ENCODE data around the gene NLRX1.

Gene NLRX1

DNA sequence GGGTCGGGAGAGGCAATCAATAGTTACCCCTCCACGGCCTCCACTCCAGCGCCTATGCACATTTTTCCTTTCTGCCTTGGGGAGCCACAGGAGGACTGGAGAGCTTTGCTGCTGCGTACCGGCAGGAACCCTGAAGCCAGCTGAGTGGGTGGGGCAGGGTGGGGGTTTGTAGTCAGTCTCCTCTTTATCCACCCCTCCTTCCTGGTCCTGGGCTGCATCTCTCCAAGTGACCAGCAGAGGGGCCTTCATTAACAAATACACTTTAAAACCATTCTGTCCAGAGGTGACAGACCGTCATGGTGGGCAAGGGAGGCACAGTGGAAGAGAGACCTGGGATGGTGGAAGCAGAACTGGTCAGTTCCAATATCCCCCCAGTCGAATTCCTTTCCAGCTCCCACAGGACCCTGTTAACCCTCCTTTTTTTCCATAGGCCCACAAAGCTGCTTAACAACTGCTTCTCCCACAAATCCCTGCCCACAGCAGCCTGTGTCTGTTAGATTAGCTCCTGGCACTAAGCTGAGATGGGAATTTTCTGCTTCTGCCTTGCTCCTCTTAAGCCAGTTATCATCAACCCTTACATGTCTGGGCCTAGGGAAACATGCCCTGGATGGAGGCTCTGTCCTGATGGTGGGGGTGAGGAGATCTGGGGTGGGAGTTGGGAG, 23.6 kb upstream of the NLRX1 start:
- Histone ChIP-seq H2AFZ (no peak overlapping the region), H3K9me3 (ENCODE audit: control insufficient read depth, low read length) (no peaks in the 10 kb centered on the region), H3K4me2 (ENCODE audit: low read length) (no peak overlapping the region), H3K27ac (no peak overlapping the region), H3K27me3 (ENCODE audit: control insufficient read depth, insufficient read depth, low read length) (no peaks in the 10 kb centered on the region), H3K4me1 (no peaks in the 10 kb centered on the region), H3K4me3 (ENCODE audit: low read depth, low read length) (no peak overlapping the region), H3K79me2 (no peaks in the 10 kb centered on the region), H3K36me3 (ENCODE audit: control insufficient read depth, insufficient read depth, low read length) (no peaks in the 10 kb centered on the region), H3K9ac (no peak overlapping the region)
- TF ChIP-seq, protein P1, sequence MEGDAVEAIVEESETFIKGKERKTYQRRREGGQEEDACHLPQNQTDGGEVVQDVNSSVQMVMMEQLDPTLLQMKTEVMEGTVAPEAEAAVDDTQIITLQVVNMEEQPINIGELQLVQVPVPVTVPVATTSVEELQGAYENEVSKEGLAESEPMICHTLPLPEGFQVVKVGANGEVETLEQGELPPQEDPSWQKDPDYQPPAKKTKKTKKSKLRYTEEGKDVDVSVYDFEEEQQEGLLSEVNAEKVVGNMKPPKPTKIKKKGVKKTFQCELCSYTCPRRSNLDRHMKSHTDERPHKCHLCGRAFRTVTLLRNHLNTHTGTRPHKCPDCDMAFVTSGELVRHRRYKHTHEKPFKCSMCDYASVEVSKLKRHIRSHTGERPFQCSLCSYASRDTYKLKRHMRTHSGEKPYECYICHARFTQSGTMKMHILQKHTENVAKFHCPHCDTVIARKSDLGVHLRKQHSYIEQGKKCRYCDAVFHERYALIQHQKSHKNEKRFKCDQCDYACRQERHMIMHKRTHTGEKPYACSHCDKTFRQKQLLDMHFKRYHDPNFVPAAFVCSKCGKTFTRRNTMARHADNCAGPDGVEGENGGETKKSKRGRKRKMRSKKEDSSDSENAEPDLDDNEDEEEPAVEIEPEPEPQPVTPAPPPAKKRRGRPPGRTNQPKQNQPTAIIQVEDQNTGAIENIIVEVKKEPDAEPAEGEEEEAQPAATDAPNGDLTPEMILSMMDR (IDR thresholded peaks at IDR 0.05): peak; percentile 35

DNA sequence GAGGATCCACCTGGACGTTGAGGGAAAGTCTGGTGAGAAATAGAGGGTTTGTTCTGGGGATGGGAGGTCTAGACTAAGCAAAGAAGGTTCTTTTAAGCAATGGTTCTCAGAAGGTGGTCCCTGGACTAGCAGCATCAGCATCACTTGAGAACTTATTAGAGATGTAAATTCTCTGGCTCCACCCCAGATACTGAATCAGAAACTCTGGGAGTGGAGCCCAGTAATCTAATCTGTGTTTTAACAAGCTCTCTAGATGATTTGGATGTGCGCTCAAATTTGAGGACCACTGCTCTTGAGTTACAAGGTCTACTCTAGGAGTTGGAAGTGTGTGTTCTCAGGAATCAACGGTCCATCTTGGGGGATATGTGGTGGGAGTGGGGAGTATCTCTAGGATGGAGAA, 23.0 kb upstream of the NLRX1 start:
- Histone ChIP-seq H3K4me2 (ENCODE audit: low read length) (no peak overlapping the region), H3K27me3 (ENCODE audit: control insufficient read depth, insufficient read depth, low read length) (no peaks in the 10 kb centered on the region), H3K79me2 (no peaks in the 10 kb centered on the region), H3K36me3 (ENCODE audit: control insufficient read depth, insufficient read depth, low read length) (no peaks in the 10 kb centered on the region), H3K27ac (no peak overlapping the region), H3K4me3 (ENCODE audit: low read depth, low read length) (no peak overlapping the region), H3K9ac (no peak overlapping the region), H3K4me1 (no peaks in the 10 kb centered on the region), H2AFZ (no peak overlapping the region), H3K9me3 (ENCODE audit: control insufficient read depth, low read length) (no peaks in the 10 kb centered on the region)
- TF ChIP-seq, protein P1 (IDR thresholded peaks at IDR 0.05): no peak

DNA sequence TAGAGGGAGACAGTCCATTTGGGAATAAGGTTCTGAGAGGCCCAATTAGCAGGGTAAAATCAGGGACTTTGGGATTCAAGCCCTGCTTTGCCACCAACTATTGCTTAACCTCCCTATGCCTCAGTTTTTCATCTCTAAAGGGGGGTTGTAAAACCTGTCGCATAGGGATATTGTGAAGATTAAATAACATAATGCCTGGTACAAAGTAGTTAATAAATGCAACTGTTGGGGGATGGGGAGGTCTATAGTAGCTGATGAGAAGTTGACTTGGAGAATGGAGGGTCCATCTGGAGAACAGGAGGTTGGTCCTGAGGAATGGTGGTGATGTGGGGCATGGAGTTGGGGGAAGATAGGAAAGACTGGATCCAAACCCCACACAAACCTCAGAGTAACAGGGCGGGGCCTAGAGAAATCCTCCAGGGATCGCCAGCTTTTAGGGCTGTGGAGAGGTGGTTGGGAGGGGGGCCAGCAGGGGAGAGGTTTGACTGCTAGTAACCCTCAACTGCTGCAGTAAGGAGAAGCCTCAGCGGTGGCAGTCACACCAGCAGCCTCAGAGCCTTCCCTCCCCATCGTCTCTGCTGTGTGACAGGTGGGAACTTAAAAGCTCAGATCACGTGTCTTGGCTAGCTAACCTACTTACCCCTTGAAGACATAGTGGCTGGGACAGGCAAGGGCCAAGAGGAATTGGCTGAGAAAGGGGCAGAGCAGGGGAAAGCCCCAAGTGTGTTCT, 20.8 kb upstream of the NLRX1 start:
- Histone ChIP-seq H3K36me3 (ENCODE audit: control insufficient read depth, insufficient read depth, low read length) (no peaks in the 10 kb centered on the region), H3K9ac (no peak overlapping the region), H3K9me3 (ENCODE audit: control insufficient read depth, low read length) (no peaks in the 10 kb centered on the region), H3K27ac (no peak overlapping the region), H3K4me2 (ENCODE audit: low read length) (no peak overlapping the region), H3K27me3 (ENCODE audit: control insufficient read depth, insufficient read depth, low read length) (no peaks in the 10 kb centered on the region), H3K4me3 (ENCODE audit: low read depth, low read length) (no peak overlapping the region), H3K79me2 (no peaks in the 10 kb centered on the region), H3K4me1 (no peaks in the 10 kb centered on the region), H2AFZ (no peak overlapping the region)
- TF ChIP-seq, protein P1 (IDR thresholded peaks at IDR 0.05): no peak

DNA sequence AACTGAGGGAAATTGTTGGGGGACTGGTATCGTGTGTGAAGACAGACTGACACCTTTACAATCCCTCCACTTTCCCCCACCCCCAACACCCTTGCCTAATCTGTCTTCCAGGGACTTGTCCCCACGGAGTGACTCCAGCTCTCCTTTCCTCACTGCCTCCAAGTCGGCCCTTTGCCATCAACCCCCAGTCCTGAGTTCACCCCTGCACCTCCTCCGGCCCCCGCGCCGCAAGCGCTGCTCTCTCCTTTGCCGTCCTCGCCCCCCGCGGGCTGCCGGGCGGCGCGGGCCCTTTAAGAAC, 19.9 kb upstream of the NLRX1 start:
- Histone ChIP-seq H3K9ac (no peak overlapping the region), H3K79me2 (no peaks in the 10 kb centered on the region), H3K27ac (no peak overlapping the region), H3K4me2 (ENCODE audit: low read length) (peak overlapping the region; percentile 76), H3K4me3 (ENCODE audit: low read depth, low read length) (peak overlapping the region; percentile 47), H2AFZ (peak overlapping the region; percentile 87), H3K36me3 (ENCODE audit: control insufficient read depth, insufficient read depth, low read length) (no peaks in the 10 kb centered on the region), H3K27me3 (ENCODE audit: control insufficient read depth, insufficient read depth, low read length) (no peaks in the 10 kb centered on the region), H3K4me1 (no peaks in the 10 kb centered on the region), H3K9me3 (ENCODE audit: control insufficient read depth, low read length) (no peaks in the 10 kb centered on the region)
- TF ChIP-seq, protein P1 (IDR thresholded peaks at IDR 0.05): no peak
